ENCODE data around the gene GRID1. TPM values are rescaled to one million over a fixed set of nuclear protein-coding genes. Genes with fewer than 3 reads are reported as not detected.

Gene GRID1
- total RNA-seq, 4 donors from 2014 or later: 0.35 to 10.7 (median 1.3) TPM

DNA sequence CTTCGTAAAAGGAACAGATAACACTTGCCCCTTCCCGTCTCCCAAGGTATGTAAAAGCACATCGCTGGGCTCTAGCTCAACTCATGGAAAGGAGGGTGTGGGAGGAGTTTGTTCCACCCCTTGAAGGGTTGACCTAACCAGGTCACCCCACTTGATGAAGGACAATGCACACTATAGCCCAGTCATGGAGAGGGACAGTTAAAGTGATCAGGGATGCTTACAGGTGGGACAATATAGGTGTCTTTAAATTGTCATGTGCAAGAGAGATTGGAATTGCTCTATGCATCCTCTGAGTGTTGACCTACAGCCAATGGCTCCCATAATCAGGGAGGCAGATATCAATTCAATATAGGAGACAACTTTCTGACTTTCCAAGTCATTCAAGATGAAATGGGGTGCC is 448.2 kb downstream of the GRID1 start:
- H3K36me3 ChIP-seq: no peaks in the 10 kb centered on the region
- no peak overlapping the region for H3K4me3 ChIP-seq
- DNase-seq: no peak
- no peak overlapping the region for H3K27ac ChIP-seq
- no peaks in the 10 kb centered on the region for H3K4me1 ChIP-seq
- no peaks in the 10 kb centered on the region for H3K9me3 ChIP-seq
- TF ChIP-seq, protein P1, sequence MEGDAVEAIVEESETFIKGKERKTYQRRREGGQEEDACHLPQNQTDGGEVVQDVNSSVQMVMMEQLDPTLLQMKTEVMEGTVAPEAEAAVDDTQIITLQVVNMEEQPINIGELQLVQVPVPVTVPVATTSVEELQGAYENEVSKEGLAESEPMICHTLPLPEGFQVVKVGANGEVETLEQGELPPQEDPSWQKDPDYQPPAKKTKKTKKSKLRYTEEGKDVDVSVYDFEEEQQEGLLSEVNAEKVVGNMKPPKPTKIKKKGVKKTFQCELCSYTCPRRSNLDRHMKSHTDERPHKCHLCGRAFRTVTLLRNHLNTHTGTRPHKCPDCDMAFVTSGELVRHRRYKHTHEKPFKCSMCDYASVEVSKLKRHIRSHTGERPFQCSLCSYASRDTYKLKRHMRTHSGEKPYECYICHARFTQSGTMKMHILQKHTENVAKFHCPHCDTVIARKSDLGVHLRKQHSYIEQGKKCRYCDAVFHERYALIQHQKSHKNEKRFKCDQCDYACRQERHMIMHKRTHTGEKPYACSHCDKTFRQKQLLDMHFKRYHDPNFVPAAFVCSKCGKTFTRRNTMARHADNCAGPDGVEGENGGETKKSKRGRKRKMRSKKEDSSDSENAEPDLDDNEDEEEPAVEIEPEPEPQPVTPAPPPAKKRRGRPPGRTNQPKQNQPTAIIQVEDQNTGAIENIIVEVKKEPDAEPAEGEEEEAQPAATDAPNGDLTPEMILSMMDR (IDR thresholded peaks at IDR 0.05): no peak
- TF ChIP-seq POLR2A (IDR thresholded peaks at IDR 0.05): no peak
- no peaks in the 10 kb centered on the region for H3K27me3 ChIP-seq

DNA sequence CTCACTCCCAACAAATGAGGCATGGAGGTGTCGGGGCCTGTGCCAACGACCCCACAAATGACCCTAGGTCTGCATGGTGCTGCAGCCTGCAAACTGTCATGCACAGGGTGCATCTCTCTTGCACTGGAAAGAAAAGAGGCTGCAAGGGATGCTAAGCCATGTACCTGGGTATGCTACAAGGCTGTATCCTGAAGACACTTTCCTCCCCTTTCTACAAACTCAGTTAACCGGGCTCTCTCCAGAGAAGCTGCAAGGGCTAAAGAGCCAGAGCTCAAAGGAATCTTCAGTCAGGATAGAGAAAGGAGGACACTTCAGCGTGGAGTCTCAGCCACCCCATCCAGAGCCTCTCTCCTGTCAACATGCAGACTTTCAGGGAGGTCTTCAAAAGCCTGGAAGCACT is 449.0 kb downstream of the GRID1 start:
- DNase-seq: no peak
- no peak overlapping the region for H3K27ac ChIP-seq
- H3K36me3 ChIP-seq: no peaks in the 10 kb centered on the region
- no peaks in the 10 kb centered on the region for H3K4me1 ChIP-seq
- no peaks in the 10 kb centered on the region for H3K9me3 ChIP-seq
- H3K27me3 ChIP-seq: no peaks in the 10 kb centered on the region
- no peak for TF ChIP-seq POLR2A (IDR thresholded peaks at IDR 0.05)
- TF ChIP-seq, protein P1 (IDR thresholded peaks at IDR 0.05): no peak
- H3K4me3 ChIP-seq: no peak overlapping the region

DNA sequence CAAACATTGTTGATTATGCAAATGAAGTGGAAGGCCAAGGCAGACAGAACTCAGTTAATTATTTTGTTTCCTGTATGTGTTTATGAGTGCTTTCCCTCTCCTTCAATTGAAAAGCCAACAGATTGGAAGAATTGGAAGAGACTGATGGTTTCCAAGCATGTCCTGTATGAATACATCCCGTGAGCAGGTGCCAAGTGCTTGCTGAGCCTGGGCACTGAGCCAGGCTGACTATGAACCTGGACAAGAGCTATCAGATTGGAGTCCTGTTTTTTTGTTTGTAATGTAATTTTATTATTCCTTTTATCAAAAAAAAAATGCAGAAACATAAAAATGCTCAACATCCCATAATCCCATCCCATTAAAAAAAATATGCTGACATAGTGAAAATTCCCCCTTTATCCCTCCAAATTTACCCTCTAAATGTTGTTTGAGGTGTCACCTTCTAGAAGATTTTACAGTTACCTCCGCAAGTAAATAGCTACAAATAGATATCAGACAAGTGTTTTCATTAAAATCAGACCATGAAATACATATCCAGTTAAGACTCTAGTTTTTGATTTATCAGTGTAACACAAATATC is 449.5 kb downstream of the GRID1 start:
- no peak overlapping the region for H3K4me3 ChIP-seq
- no peaks in the 10 kb centered on the region for H3K9me3 ChIP-seq
- no peak overlapping the region for H3K27ac ChIP-seq
- H3K27me3 ChIP-seq: no peaks in the 10 kb centered on the region
- no peaks in the 10 kb centered on the region for H3K36me3 ChIP-seq
- no peaks in the 10 kb centered on the region for H3K4me1 ChIP-seq
- DNase-seq: no peak
- TF ChIP-seq, protein P1 (IDR thresholded peaks at IDR 0.05): no peak
- TF ChIP-seq POLR2A (IDR thresholded peaks at IDR 0.05): no peak

DNA sequence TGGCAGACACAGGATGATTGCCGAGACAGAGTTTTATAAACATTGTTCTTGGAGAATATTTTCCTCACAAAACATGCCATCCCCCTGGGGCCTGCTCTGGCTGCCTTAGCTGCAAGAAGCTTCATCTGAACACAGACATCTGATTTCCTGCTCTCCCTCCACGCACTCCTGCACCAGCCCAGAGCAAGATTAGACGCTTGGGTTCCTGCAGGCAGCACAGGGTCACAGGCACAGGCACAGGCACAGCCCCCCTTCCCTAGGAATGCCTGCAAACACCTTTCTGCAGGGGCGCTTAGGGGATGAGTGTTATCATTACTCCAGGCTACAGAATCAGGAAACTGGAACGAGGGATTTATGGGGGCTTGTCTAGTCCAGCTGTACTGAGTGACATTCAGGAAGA is 450.3 kb downstream of the GRID1 start:
- H3K36me3 ChIP-seq: no peaks in the 10 kb centered on the region
- H3K9me3 ChIP-seq: no peaks in the 10 kb centered on the region
- no peak for DNase-seq
- H3K27me3 ChIP-seq: no peaks in the 10 kb centered on the region
- no peak overlapping the region for H3K4me3 ChIP-seq
- TF ChIP-seq, protein P1 (IDR thresholded peaks at IDR 0.05): no peak
- no peak for TF ChIP-seq POLR2A (IDR thresholded peaks at IDR 0.05)
- no peak overlapping the region for H3K27ac ChIP-seq
- no peaks in the 10 kb centered on the region for H3K4me1 ChIP-seq

DNA sequence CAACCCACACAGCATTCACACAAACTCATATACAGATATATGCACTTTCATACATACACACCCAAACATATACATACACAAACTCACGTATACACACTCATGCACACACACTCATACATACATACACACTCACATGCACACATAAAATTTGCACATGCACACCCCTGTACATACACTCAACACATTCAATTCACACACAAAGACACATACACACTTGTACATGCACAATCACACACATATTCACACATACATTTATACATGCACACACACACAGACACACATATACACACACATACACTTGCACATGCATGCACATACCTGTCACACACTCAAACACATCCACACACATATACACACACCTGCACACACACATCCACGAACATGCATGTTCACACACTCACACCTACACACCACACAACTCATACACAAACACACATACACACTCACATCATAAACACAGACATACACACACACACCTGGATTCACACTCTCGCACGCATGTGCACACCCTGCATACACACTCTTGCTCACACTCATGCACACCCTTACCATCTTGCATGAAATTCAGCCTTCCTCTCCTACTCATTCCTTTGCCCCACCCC is 451.2 kb downstream of the GRID1 start:
- no peak for DNase-seq
- TF ChIP-seq POLR2A (IDR thresholded peaks at IDR 0.05): no peak
- TF ChIP-seq, protein P1 (IDR thresholded peaks at IDR 0.05): no peak
- no peak overlapping the region for H3K27ac ChIP-seq

More for the DNA sequence above, 451.2 kb downstream of the GRID1 start:
- H3K9me3 ChIP-seq: no peaks in the 10 kb centered on the region
- H3K27me3 ChIP-seq: no peaks in the 10 kb centered on the region
- no peak overlapping the region for H3K4me3 ChIP-seq
- H3K4me1 ChIP-seq: no peaks in the 10 kb centered on the region
- H3K36me3 ChIP-seq: no peaks in the 10 kb centered on the region

Data from Peyer's patch (tissue), 4 donors.